Tibial nerve (tissue), 3 donors: ENCODE measurements around the gene HBG1.

ENCODE experiments used
- EP300 ChIP-seq, 2 donors: sonication (generic); formaldehyde crosslinking; IDR thresholded peaks; one replicate each; pipeline ENCODE4 v1.6.1; 2017; ENCODE audit warnings: antibody characterized with exemption in 2 of 2, mild to moderate bottlenecking in 1 of 2
- POLR2A ChIP-seq, 2 donors: fragments of 450-650 bp; IDR thresholded peaks; one replicate each; pipeline ENCODE4 v1.6.1; 2017; ENCODE audit warnings: antibody characterized with exemption in 2 of 2, mild to moderate bottlenecking in 2 of 2, moderate library complexity in 2 of 2

DNA sequence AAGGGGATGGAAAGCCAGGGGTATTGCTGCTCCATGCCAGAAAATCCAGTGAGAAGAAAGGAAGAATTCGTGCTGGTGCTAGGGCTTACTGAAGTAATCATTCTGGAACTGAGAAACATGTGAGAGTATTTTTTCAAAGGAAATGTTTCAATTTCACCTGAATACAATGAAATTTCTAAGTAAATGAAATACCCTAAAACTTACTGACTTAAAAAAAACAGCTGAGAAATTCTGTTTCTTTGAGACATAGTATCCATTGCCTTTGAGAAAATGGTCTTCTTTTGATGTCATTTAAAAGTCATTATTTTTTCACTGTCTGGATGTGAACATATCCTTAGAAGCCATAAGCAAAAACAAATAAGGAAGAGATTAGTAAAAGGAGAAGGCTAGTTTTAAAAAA is 49.1 kb downstream of the HBG1 start, which contains the start of gene OR51V1:
- TF ChIP-seq EP300 (IDR thresholded peaks at IDR 0.05) = no peak
- no peak for TF ChIP-seq POLR2A (IDR thresholded peaks at IDR 0.05)
